Measurements from ENCODE around the gene B9D2. TPM values are rescaled to one million over a fixed set of nuclear protein-coding genes. Genes with fewer than 3 reads are reported as not detected.

B9D2 gene
- total RNA-seq, 2 experiments from 2014 or later, result 21.1 to 26.8 TPM

DNA sequence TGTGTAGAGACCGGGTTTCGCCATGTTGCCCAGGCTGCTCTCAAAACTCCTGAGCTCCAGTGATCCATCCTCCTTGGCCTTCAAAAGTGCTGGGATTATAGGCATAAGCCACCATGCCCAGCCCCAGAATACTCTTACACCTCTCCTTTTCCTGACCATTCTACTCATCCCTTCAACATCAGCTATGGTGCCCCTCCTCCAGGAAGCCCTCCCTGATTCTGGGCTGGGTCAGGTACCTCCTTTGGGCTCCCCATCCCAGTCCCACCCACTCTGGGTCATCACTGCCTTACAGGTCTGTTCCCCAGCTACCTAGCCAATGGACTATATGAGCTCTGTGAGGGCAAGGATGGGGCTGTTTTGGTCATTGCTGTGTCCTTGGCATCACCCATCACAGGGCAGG is 19.8 kb downstream of the B9D2 start:
- TF ChIP-seq, protein P1, sequence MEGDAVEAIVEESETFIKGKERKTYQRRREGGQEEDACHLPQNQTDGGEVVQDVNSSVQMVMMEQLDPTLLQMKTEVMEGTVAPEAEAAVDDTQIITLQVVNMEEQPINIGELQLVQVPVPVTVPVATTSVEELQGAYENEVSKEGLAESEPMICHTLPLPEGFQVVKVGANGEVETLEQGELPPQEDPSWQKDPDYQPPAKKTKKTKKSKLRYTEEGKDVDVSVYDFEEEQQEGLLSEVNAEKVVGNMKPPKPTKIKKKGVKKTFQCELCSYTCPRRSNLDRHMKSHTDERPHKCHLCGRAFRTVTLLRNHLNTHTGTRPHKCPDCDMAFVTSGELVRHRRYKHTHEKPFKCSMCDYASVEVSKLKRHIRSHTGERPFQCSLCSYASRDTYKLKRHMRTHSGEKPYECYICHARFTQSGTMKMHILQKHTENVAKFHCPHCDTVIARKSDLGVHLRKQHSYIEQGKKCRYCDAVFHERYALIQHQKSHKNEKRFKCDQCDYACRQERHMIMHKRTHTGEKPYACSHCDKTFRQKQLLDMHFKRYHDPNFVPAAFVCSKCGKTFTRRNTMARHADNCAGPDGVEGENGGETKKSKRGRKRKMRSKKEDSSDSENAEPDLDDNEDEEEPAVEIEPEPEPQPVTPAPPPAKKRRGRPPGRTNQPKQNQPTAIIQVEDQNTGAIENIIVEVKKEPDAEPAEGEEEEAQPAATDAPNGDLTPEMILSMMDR (IDR thresholded peaks at IDR 0.05), result no peak
- no peak overlapping the region for H3K4me3 ChIP-seq (ENCODE audit: low read length)
- no peaks in the 10 kb centered on the region for H3K9me3 Mint-ChIP-seq
- peaks cover 85% of the 10 kb centered on the region for H3K36me3 Mint-ChIP-seq (ENCODE audit: low read depth)
- H3K27me3 Mint-ChIP-seq, result no peaks in the 10 kb centered on the region
- no peaks in the 10 kb centered on the region for H3K27me3 ChIP-seq (ENCODE audit: control insufficient read depth in 1 of 2, insufficient read depth in 2 of 2, low read length in 2 of 2)
- H3K27ac ChIP-seq (ENCODE audit: low read depth in 1 of 2, low read length in 2 of 2), result peak overlapping the region; percentile 5 to 42
- intact Hi-C loops (cut with DNase I, micrococcal nuclease), result no loop called here
- H3K9me3 ChIP-seq (ENCODE audit: control insufficient read depth in 1 of 2, insufficient read depth in 1 of 2, low read length in 2 of 2), result no peaks in the 10 kb centered on the region
- DNase-seq (no peak), ATAC-seq (ENCODE audit: poor library complexity) (no peak)
- POLR2A ChIA-PET, result interaction anchor here (1.2 to 1.5 kb wide), 2 partner anchors 15 to 20 kb away, joined by 3 to 5 read pairs; partner anchors contain the start of gene B9D2
- peaks cover 52% of the 10 kb centered on the region for H3K4me1 Mint-ChIP-seq (ENCODE audit: low read depth)
- H3K27ac Mint-ChIP-seq, result peak overlapping the region; percentile 70
- CTCF ChIA-PET, result interaction anchor here (1.1 kb wide), 1 partner anchor 16 kb away, joined by 3 read pairs; no protein-coding TSS in a partner anchor
- H3K4me3 Mint-ChIP-seq, result no peak overlapping the region
- H3K4me1 ChIP-seq (ENCODE audit: insufficient read depth, low read length), result peaks cover 78% of the 10 kb centered on the region
- H3K36me3 ChIP-seq (ENCODE audit: insufficient read depth, low read length), result peaks cover 75% of the 10 kb centered on the region

DNA sequence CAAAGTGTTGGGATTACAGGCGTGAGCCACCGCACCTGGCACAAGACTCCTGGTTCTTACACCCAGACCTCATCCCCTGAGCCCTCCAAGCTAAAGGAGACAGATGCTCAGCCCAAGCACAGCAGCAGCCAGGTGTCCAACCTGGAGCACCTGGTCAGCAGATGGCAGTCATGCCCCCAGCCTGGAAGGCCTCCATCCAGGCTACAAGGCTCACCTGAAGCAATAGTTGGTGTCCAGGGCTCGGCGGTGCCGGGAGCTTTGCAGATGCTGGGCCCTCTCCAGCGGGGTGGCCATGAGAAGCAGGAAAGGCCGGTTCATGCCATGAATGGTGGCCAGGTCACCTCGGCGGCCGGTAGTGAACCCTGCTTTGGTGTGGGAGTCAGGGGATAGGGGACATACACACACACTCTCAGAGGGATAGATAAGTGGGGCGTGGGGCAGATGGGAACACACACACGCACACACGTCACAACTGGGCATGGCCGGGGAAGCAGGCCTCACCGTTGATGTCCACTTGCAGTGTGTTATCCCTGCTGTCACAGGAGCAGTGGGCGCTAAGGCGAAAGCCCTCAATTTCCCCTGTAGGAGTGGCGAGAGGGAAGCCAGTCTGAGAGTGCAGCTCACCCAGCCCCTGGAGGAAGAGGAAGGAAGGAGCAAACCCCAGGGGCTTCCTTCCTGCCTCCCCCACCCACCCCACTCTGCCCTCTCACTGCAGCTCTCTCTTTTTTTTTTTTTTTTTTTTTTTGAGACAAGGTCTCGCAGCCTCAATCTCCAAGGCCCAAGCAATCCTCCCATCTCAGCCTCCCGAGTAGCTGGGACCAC is 22.1 kb downstream of the B9D2 start:
- POLR2A ChIA-PET, result interaction anchor here (1.1 to 2.9 kb wide), 2 partner anchors 11 to 22 kb away, joined by 4 to 16 read pairs; partner anchors contain the start of genes B9D2 and TGFB1
- H3K36me3 Mint-ChIP-seq (ENCODE audit: low read depth), result peaks cover 84% of the 10 kb centered on the region

DNA sequence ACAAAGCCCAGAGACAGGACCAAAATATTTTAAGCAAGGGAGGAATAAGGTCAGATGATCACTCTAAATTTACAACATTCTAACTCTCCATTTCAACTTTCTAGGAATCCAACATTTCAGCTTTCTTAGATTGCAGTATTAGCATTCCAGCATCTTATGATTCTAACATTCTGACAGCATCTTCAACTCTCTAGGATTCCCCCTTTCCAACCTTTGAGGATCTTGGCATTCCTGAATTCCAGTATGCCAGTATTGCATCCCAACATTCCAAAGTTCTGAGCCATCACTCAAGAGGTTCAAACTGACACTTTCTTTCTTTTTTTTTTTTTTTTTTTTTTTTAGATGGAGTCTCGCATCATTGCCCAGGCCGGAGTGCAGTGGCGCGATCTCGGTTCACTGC is 24.0 kb downstream of the B9D2 start:
- Mint-ChIP-seq H3K9me3 (no peaks in the 10 kb centered on the region), H3K36me3 (ENCODE audit: low read depth) (peaks cover 85% of the 10 kb centered on the region), H3K4me1 (ENCODE audit: low read depth) (peaks cover 41% of the 10 kb centered on the region), H3K27ac (peak overlapping the region; percentile 21), H3K4me3 (peak overlapping the region; percentile 36), H3K27me3 (no peaks in the 10 kb centered on the region)
- Histone ChIP-seq H3K27ac (ENCODE audit: low read depth in 1 of 2, low read length in 2 of 2) (no peak overlapping the region), H3K4me1 (ENCODE audit: insufficient read depth, low read length) (peaks cover 62% of the 10 kb centered on the region), H3K4me3 (ENCODE audit: low read length) (no peak overlapping the region), H3K36me3 (ENCODE audit: insufficient read depth, low read length) (peaks cover 89% of the 10 kb centered on the region), H3K27me3 (ENCODE audit: control insufficient read depth in 1 of 2, insufficient read depth in 2 of 2, low read length in 2 of 2) (no peaks in the 10 kb centered on the region), H3K9me3 (ENCODE audit: control insufficient read depth in 1 of 2, insufficient read depth in 1 of 2, low read length in 2 of 2) (no peaks in the 10 kb centered on the region)
- TF ChIP-seq, protein P1 (IDR thresholded peaks at IDR 0.05), result no peak
- POLR2A ChIA-PET, result no interaction called here
- CTCF ChIA-PET, result no interaction called here
- no peak for ATAC-seq (ENCODE audit: poor library complexity)
- intact Hi-C loops (cut with DNase I, micrococcal nuclease), result no loop called here
- no peak for DNase-seq

More for the DNA sequence above, 22.1 kb downstream of the B9D2 start:
- ATAC-seq (ENCODE audit: poor library complexity) (peak; percentile 45), DNase-seq (peak in 4 of 14 experiments; percentile 39 to 61 (median 42))
- Mint-ChIP-seq H3K27me3 (no peaks in the 10 kb centered on the region), H3K4me3 (peak overlapping the region; percentile 58), H3K4me1 (ENCODE audit: low read depth) (peaks cover 45% of the 10 kb centered on the region), H3K9me3 (no peaks in the 10 kb centered on the region), H3K27ac (peak overlapping the region; percentile 70)
- Histone ChIP-seq H3K36me3 (ENCODE audit: insufficient read depth, low read length) (peaks cover 84% of the 10 kb centered on the region), H3K4me3 (ENCODE audit: low read length) (no peak overlapping the region), H3K27ac (ENCODE audit: low read depth in 1 of 2, low read length in 2 of 2) (no peak overlapping the region), H3K4me1 (ENCODE audit: insufficient read depth, low read length) (peaks cover 60% of the 10 kb centered on the region), H3K9me3 (ENCODE audit: control insufficient read depth in 1 of 2, insufficient read depth in 1 of 2, low read length in 2 of 2) (no peaks in the 10 kb centered on the region), H3K27me3 (ENCODE audit: control insufficient read depth in 1 of 2, insufficient read depth in 2 of 2, low read length in 2 of 2) (no peaks in the 10 kb centered on the region)
- TF ChIP-seq, protein P1 (IDR thresholded peaks at IDR 0.05), result peak; percentile 28
- intact Hi-C loops (cut with DNase I, micrococcal nuclease), result no loop called here
- CTCF ChIA-PET, result interaction anchor here (2.2 kb wide), 2 partner anchors 10 to 13 kb away, joined by 4 to 12 read pairs; no protein-coding TSS in a partner anchor
